H1 (cell line): ENCODE data around the gene MCFD2. TPM values are rescaled to one million over a fixed set of nuclear protein-coding genes. Genes with fewer than 3 reads are reported as not detected.

Experiments
- CHD2 ChIP-seq: IDR thresholded peaks from 2 replicates; pipeline ENCODE4 v1.6.1; 2012; ENCODE audit warnings: low read length, improper control_type of control experiment
- EZH2 ChIP-seq: fragments of 200-600 bp; sonication (generic); IDR thresholded peaks from 2 replicates; pipeline ENCODE4 v1.7.1; 2012; ENCODE audit warnings: low read depth, mild to moderate bottlenecking, moderate library complexity, low read length, inconsistent platforms; ENCODE audit not compliant: severe bottlenecking
- GABPA ChIP-seq: IDR thresholded peaks from 2 replicates; pipeline ENCODE4 v1.6.1; 2011; ENCODE audit warnings: mild to moderate bottlenecking, low read length, moderate library complexity, borderline replicate concordance; ENCODE audit not compliant: insufficient read depth
- HDAC2 ChIP-seq, 2 experiments: fragments of 300-600 bp in 1 of 2; sonication (generic) in 1 of 2; IDR thresholded peaks; 2 replicates each; pipeline ENCODE4 v1.6.1; 2011 to 2012; ENCODE audit warnings: low read depth in 2 of 2, low read length in 2 of 2, mild to moderate bottlenecking in 2 of 2, moderate library complexity in 2 of 2, borderline replicate concordance in 1 of 2, inconsistent platforms in 1 of 2
- HDAC6 ChIP-seq: IDR thresholded peaks from one replicate; pipeline ENCODE4 v1.7.1; 2012; ENCODE audit warnings: low read depth, mild to moderate bottlenecking, inconsistent platforms, low read length, moderate library complexity
- RBBP5 ChIP-seq: IDR thresholded peaks from 2 replicates; pipeline ENCODE4 v1.7.1; 2012; ENCODE audit warnings: low read depth, mild to moderate bottlenecking, inconsistent platforms, low read length, moderate library complexity, borderline replicate concordance
- TBP ChIP-seq: IDR thresholded peaks from 2 replicates; pipeline ENCODE4 v1.6.1; 2011; ENCODE audit warnings: low read depth, low read length, improper control_type of control experiment
- polyA plus RNA-seq, 7 experiments: library from polyadenylated mRNA; depleted of rRNA in 3 of 7; stranded (reverse) in 5 of 7; unstranded in 2 of 7; fragments of >200 nt in 5 of 7; fragments of 200-250 nt in 2 of 7; gene quantifications; 1 replicate in 5 of 7; 2 replicates in 1 of 7; 4 replicates in 1 of 7; pipeline versions ENCODE4 v1.2.1 to v1.2.3, GENCODE V29; 2011 to 2013; ENCODE audit warnings: missing spikeins in 2 of 7, mixed read lengths in 2 of 7
- total RNA-seq: library from RNA; stranded (reverse); fragmentation: NEBNext Ultra II Directional; extraction: Animal tissue kit (Norgen Biotek cat#: 25700); gene quantifications from 2 replicates; pipeline ENCODE4 v1.2.1, GENCODE V29; 2021
- TF ChIP-seq, protein P1 (sequence below): fragments of 300-600 bp; sonication (generic); IDR thresholded peaks from 2 replicates; pipeline ENCODE4 v1.7.1; 2012; ENCODE audit warnings: low read length, moderate library complexity, mild to moderate bottlenecking, inconsistent platforms; ENCODE audit not compliant: insufficient replicate concordance

Gene MCFD2
- total and polyA plus RNA-seq, 2 of the 8 experiments (the other 6 are each of a cell fraction or from before 2014, with no cell fraction given), result 35.2 to 76.2 TPM

DNA sequence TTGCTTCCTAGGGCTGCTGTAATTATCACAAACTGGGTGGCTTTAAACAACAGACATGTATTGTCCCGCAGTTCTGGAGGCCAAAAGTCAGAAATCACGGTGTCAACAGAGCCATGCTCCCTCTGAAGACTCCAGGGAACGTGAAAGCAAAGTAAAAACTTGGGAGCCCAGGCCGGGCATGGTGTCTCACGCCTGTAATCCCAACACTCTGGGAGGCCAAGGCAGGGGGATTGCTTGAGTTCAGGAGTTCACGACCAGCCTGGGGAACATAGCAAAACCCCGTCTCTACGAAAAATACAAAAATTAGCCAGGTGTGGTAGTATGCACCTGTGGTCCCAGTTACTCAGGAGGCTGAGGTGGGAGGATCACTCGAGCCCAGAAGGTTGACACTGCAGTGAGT lies 63.5 kb downstream of the MCFD2 start (continued):
- TF ChIP-seq, protein P1, sequence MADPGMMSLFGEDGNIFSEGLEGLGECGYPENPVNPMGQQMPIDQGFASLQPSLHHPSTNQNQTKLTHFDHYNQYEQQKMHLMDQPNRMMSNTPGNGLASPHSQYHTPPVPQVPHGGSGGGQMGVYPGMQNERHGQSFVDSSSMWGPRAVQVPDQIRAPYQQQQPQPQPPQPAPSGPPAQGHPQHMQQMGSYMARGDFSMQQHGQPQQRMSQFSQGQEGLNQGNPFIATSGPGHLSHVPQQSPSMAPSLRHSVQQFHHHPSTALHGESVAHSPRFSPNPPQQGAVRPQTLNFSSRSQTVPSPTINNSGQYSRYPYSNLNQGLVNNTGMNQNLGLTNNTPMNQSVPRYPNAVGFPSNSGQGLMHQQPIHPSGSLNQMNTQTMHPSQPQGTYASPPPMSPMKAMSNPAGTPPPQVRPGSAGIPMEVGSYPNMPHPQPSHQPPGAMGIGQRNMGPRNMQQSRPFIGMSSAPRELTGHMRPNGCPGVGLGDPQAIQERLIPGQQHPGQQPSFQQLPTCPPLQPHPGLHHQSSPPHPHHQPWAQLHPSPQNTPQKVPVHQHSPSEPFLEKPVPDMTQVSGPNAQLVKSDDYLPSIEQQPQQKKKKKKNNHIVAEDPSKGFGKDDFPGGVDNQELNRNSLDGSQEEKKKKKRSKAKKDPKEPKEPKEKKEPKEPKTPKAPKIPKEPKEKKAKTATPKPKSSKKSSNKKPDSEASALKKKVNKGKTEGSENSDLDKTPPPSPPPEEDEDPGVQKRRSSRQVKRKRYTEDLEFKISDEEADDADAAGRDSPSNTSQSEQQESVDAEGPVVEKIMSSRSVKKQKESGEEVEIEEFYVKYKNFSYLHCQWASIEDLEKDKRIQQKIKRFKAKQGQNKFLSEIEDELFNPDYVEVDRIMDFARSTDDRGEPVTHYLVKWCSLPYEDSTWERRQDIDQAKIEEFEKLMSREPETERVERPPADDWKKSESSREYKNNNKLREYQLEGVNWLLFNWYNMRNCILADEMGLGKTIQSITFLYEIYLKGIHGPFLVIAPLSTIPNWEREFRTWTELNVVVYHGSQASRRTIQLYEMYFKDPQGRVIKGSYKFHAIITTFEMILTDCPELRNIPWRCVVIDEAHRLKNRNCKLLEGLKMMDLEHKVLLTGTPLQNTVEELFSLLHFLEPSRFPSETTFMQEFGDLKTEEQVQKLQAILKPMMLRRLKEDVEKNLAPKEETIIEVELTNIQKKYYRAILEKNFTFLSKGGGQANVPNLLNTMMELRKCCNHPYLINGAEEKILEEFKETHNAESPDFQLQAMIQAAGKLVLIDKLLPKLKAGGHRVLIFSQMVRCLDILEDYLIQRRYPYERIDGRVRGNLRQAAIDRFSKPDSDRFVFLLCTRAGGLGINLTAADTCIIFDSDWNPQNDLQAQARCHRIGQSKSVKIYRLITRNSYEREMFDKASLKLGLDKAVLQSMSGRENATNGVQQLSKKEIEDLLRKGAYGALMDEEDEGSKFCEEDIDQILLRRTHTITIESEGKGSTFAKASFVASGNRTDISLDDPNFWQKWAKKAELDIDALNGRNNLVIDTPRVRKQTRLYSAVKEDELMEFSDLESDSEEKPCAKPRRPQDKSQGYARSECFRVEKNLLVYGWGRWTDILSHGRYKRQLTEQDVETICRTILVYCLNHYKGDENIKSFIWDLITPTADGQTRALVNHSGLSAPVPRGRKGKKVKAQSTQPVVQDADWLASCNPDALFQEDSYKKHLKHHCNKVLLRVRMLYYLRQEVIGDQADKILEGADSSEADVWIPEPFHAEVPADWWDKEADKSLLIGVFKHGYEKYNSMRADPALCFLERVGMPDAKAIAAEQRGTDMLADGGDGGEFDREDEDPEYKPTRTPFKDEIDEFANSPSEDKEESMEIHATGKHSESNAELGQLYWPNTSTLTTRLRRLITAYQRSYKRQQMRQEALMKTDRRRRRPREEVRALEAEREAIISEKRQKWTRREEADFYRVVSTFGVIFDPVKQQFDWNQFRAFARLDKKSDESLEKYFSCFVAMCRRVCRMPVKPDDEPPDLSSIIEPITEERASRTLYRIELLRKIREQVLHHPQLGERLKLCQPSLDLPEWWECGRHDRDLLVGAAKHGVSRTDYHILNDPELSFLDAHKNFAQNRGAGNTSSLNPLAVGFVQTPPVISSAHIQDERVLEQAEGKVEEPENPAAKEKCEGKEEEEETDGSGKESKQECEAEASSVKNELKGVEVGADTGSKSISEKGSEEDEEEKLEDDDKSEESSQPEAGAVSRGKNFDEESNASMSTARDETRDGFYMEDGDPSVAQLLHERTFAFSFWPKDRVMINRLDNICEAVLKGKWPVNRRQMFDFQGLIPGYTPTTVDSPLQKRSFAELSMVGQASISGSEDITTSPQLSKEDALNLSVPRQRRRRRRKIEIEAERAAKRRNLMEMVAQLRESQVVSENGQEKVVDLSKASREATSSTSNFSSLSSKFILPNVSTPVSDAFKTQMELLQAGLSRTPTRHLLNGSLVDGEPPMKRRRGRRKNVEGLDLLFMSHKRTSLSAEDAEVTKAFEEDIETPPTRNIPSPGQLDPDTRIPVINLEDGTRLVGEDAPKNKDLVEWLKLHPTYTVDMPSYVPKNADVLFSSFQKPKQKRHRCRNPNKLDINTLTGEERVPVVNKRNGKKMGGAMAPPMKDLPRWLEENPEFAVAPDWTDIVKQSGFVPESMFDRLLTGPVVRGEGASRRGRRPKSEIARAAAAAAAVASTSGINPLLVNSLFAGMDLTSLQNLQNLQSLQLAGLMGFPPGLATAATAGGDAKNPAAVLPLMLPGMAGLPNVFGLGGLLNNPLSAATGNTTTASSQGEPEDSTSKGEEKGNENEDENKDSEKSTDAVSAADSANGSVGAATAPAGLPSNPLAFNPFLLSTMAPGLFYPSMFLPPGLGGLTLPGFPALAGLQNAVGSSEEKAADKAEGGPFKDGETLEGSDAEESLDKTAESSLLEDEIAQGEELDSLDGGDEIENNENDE, result no peak
- TF ChIP-seq HDAC2 (IDR thresholded peaks at IDR 0.05; ENCODE audit: borderline replicate concordance in 1 of 2, low read depth in 2 of 2, low read length in 2 of 2) (no peak), HDAC6 (no peak), CHD2 (no peak), RBBP5 (no peak), EZH2 (no peak), GABPA (no peak), TBP (no peak)
